Measurements from ENCODE around the gene GOLGA1.

GOLGA1 gene

GRCh38 chr9:124906966-124907365 is 33.9 kb downstream of the GOLGA1 start:
- Mint-ChIP-seq H3K36me3 (peaks cover 93% of the 10 kb centered on the region), H3K4me3 (no peak overlapping the region), H3K27ac (peak overlapping the region; percentile 52), H3K4me1 (no peaks in the 10 kb centered on the region), H3K9me3 (no peaks in the 10 kb centered on the region)
- ATAC-seq (no peak), DNase-seq (ENCODE audit: low spot score in 2 of 2) (no peak)

DNA sequence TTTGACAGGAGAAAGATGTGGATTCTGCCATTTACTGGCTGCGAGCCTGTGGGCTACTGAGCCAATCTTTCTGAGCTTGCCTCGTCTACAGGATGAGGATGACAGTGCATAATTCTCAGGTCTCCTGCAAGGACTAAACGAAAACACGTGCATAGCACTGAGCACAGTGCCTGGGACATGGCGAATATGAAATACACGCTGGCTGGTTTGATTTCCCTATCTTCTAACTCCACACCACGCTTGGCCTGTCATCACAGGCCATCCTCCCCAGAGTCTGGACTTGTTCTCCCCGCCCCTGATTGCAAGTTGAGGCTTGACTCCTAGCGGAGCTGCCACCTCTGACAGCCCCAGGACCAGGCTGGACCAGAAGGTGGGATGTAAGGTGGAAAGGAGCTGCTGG is 41.0 kb downstream of the GOLGA1 start:
- no peak overlapping the region for H3K27ac Mint-ChIP-seq
- DNase-seq (ENCODE audit: low spot score in 2 of 2): no peak
- no peaks in the 10 kb centered on the region for H3K9me3 Mint-ChIP-seq
- H3K4me3 Mint-ChIP-seq: no peak overlapping the region
- ATAC-seq: no peak
- peaks cover 4% of the 10 kb centered on the region for H3K4me1 Mint-ChIP-seq
- peaks cover 74% of the 10 kb centered on the region for H3K36me3 Mint-ChIP-seq

GRCh38 chr9:124897570-124898460 is 43.1 kb downstream of the GOLGA1 start:
- H3K4me1 Mint-ChIP-seq: peaks cover 10% of the 10 kb centered on the region
- H3K9me3 Mint-ChIP-seq: no peaks in the 10 kb centered on the region
- ATAC-seq: no peak
- peaks cover 75% of the 10 kb centered on the region for H3K36me3 Mint-ChIP-seq
- DNase-seq (ENCODE audit: low spot score in 2 of 2): no peak
- no peak overlapping the region for H3K4me3 Mint-ChIP-seq
- H3K27ac Mint-ChIP-seq: no peak overlapping the region

DNA sequence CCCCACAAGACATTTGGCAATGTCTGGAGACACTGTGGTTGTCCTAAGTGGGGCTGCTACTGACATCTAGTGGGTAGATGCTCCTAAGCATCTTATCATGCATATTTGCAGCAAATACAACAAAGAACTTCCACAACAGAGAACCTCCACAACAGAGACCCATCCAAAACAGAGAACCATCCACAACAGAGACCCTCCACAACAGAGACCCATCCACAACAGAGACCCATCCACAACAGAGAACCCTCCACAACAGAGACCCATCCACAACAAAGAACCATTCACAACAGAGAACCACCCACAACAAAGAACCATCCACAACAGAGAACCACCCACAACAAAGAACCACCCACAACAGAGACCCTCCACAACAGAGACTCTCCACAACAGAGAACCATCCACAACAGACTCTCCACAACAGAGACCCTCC is 46.1 kb downstream of the GOLGA1 start:
- peak; percentile 66 for ATAC-seq
- Mint-ChIP-seq H3K4me1 (peaks cover 10% of the 10 kb centered on the region), H3K27ac (peak overlapping the region; percentile 69), H3K36me3 (peaks cover 82% of the 10 kb centered on the region), H3K4me3 (no peak overlapping the region), H3K9me3 (no peaks in the 10 kb centered on the region)
- no peak for DNase-seq (ENCODE audit: low spot score in 2 of 2)

DNA sequence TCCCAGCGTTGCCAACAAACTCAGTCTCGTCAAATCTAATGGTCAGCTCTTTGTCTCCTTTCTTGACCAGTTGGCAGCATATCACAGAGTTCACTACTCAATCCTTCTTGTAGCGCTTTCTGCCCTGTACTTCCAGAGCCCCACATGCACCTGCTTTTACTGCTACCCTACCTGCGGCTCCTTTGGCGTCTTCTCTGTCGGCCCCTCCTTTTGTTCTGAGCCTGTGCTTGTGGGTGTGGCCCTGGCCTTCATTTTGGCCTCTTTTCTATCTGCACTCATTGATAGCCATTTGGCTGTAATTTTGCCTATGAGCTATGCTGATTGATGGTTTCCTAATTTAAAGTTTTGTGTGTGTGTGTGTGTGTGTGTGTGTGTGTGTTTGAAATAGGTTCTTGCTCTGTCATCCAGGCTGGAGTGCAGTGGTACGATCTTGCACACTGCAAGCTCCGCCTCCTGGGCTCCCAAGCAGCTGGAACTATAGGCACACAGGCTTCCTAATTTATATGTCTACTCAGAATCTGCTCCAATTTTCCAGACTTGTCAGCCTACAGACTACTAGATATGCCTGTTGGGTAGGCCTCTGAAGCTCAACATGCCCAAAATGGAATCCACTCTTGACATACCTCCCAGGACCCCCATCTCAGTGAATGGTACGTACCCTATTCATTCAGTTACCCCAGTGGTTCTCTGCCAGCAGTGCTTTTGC is 46.7 kb downstream of the GOLGA1 start:
- Mint-ChIP-seq H3K36me3 (peaks cover 83% of the 10 kb centered on the region), H3K27ac (peak overlapping the region; percentile 69), H3K4me1 (peaks cover 10% of the 10 kb centered on the region), H3K9me3 (no peaks in the 10 kb centered on the region), H3K4me3 (no peak overlapping the region)
- no peak for ATAC-seq
- no peak for DNase-seq (ENCODE audit: low spot score in 2 of 2)

DNA sequence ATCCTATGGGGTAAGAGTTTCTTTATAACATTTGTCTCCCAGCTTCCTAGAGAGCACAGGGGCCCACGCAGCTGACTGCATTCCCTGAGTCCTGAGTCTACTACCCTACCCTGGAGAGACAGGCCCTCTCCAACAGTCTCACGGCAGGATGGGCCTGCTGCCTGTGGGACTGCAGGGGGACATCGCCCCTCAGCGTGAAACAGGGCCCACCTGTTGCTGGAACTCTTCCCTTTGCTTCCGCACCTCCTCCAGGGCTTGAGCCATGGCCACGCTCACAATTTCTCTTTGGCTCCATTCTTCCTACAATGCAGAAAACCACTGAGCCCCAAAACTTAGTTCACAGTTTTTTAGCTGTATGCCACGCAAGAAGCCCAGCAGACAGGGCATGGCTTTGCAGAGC is 50.7 kb downstream of the GOLGA1 start:
- Mint-ChIP-seq H3K36me3 (peaks cover 77% of the 10 kb centered on the region), H3K4me3 (no peak overlapping the region), H3K27ac (peak overlapping the region; percentile 77), H3K9me3 (no peaks in the 10 kb centered on the region), H3K4me1 (peaks cover 10% of the 10 kb centered on the region)
- ATAC-seq: no peak
- DNase-seq (ENCODE audit: low spot score in 2 of 2): no peak

DNA sequence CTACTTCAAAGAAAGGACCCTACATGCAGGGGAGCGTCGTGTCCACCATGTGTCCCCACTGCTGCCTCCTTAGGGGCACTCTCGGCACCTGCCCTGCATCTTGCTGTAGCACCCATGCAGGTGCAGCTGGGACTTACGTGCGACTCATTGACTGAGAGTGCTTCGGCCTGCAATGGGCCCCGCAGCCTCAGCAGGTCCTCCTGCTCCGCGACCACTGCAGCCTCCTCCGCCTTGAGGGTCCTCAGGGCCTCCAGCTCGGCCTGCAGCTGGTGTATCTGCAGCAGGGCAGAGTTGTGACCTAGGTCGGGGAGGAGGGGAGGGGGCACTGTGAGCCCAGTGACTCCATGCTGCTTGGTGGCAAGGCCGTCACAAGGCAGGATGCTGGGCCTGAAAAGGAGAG is 51.9 kb downstream of the GOLGA1 start:
- no peak overlapping the region for H3K27ac Mint-ChIP-seq
- no peaks in the 10 kb centered on the region for H3K9me3 Mint-ChIP-seq
- H3K4me3 Mint-ChIP-seq: no peak overlapping the region
- peaks cover 78% of the 10 kb centered on the region for H3K36me3 Mint-ChIP-seq
- H3K4me1 Mint-ChIP-seq: no peaks in the 10 kb centered on the region
- DNase-seq (ENCODE audit: low spot score in 2 of 2): no peak
- no peak for ATAC-seq

DNA sequence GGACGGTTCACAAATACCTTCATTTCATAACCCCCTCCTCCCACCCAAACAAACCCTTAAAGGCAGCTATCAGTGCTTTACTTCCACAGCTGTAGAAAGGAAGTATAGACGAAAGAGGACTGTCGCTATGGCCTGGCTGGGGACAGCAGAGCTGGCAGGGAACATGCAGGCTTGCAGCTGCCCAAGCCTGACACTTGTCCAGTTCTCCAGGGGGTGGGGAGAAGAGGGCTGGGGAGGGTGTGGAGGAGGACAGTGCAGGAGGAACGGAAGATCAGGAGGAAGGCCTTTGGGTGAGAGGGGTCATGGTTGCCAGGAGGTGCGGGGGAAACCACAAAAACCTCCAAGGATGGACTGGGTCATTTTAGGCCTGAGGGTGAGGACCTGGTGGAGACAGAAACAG is 53.1 kb downstream of the GOLGA1 start:
- Mint-ChIP-seq H3K9me3 (no peaks in the 10 kb centered on the region), H3K27ac (no peak overlapping the region), H3K4me3 (no peak overlapping the region), H3K4me1 (no peaks in the 10 kb centered on the region), H3K36me3 (peaks cover 78% of the 10 kb centered on the region)
- ATAC-seq: no peak
- no peak for DNase-seq (ENCODE audit: low spot score in 2 of 2)

- Mint-ChIP-seq H3K9me3 (no peaks in the 10 kb centered on the region), H3K4me3 (no peak overlapping the region), H3K4me1 (no peaks in the 10 kb centered on the region), H3K36me3 (peaks cover 74% of the 10 kb centered on the region), H3K27ac (no peak overlapping the region)
- DNase-seq (ENCODE audit: low spot score in 2 of 2) (no peak), ATAC-seq (no peak)
Measured at GRCh38 chr9:124886866-124887492, 53.9 kb downstream of the GOLGA1 start.

- H3K36me3 Mint-ChIP-seq: peaks cover 77% of the 10 kb centered on the region
- H3K27ac Mint-ChIP-seq: peak overlapping the region; percentile 61
- no peak overlapping the region for H3K4me3 Mint-ChIP-seq
- no peak for DNase-seq (ENCODE audit: low spot score in 2 of 2)
- no peak for ATAC-seq
- no peaks in the 10 kb centered on the region for H3K9me3 Mint-ChIP-seq
- no peaks in the 10 kb centered on the region for H3K4me1 Mint-ChIP-seq
Measured at GRCh38 chr9:124886461-124886860, 54.4 kb downstream of the GOLGA1 start.

GRCh38 chr9:124885551-124885950 is 55.3 kb downstream of the GOLGA1 start:
- Mint-ChIP-seq H3K36me3 (peaks cover 77% of the 10 kb centered on the region), H3K27ac (peak overlapping the region; percentile 61), H3K9me3 (no peaks in the 10 kb centered on the region), H3K4me1 (no peaks in the 10 kb centered on the region), H3K4me3 (no peak overlapping the region)
- ATAC-seq (no peak), DNase-seq (ENCODE audit: low spot score in 2 of 2) (no peak)

- ATAC-seq: no peak
- Mint-ChIP-seq H3K27ac (peak overlapping the region; percentile 70), H3K9me3 (no peaks in the 10 kb centered on the region), H3K4me3 (no peak overlapping the region), H3K36me3 (peaks cover 76% of the 10 kb centered on the region), H3K4me1 (peaks cover under 1% of the 10 kb centered on the region)
- DNase-seq (ENCODE audit: low spot score in 2 of 2): no peak
Measured at GRCh38 chr9:124884376-124884775, 56.5 kb downstream of the GOLGA1 start.

- Mint-ChIP-seq H3K36me3 (peaks cover 85% of the 10 kb centered on the region), H3K27ac (peak overlapping the region; percentile 60), H3K4me1 (peaks cover 6% of the 10 kb centered on the region), H3K4me3 (no peak overlapping the region), H3K9me3 (no peaks in the 10 kb centered on the region)
- ATAC-seq (no peak), DNase-seq (ENCODE audit: low spot score in 2 of 2) (no peak)
Measured at GRCh38 chr9:124882231-124882630, 58.7 kb downstream of the GOLGA1 start.

GRCh38 chr9:124881138-124881743 is 59.6 kb downstream of the GOLGA1 start:
- Mint-ChIP-seq H3K4me1 (peaks cover 12% of the 10 kb centered on the region), H3K9me3 (no peaks in the 10 kb centered on the region), H3K36me3 (peaks cover 87% of the 10 kb centered on the region), H3K4me3 (no peak overlapping the region), H3K27ac (peak overlapping the region; percentile 60)
- ATAC-seq (no peak), DNase-seq (ENCODE audit: low spot score in 2 of 2) (no peak)

- no peak for DNase-seq (ENCODE audit: low spot score in 2 of 2)
Measured at GRCh38 chr9:124880501-124880900, 60.4 kb downstream of the GOLGA1 start.

More at GRCh38 chr9:124880501-124880900, 60.4 kb downstream of the GOLGA1 start:
- H3K36me3 Mint-ChIP-seq: peaks cover 93% of the 10 kb centered on the region
- no peak for ATAC-seq
- H3K4me1 Mint-ChIP-seq: peaks cover 13% of the 10 kb centered on the region
- H3K4me3 Mint-ChIP-seq: no peak overlapping the region
- H3K9me3 Mint-ChIP-seq: no peaks in the 10 kb centered on the region
- peak overlapping the region; percentile 63 for H3K27ac Mint-ChIP-seq
